Sigmoid colon (tissue), 7 donors: ENCODE results near the gene IL24. TPM values are rescaled to one million over a fixed set of nuclear protein-coding genes. Genes with fewer than 3 reads are reported as not detected.

Source experiments
- DNase-seq: peaks from one replicate; pipeline ENCODE4 v3.0.0-alpha.2; 2019
- H3K27ac ChIP-seq, 4 donors: fragments of 200-600 bp; sonication (generic); one replicate each; pipeline ENCODE4 v1.5.1; 2016 to 2019; ENCODE audit warnings: mild to moderate bottlenecking in 1 of 4
- H3K27me3 ChIP-seq, 3 donors: fragments of 200-600 bp; sonication (generic); one replicate each; pipeline ENCODE4 v1.5.1; 2019; ENCODE audit warnings: mild to moderate bottlenecking in 1 of 3
- H3K36me3 ChIP-seq, 4 donors: fragments of 200-600 bp; sonication (generic); one replicate each; pipeline ENCODE4 v1.5.1; 2016 to 2019
- H3K4me1 ChIP-seq, 4 donors: fragments of 200-600 bp; sonication (generic); one replicate each; pipeline ENCODE4 v1.5.1; 2017 to 2019
- H3K4me3 ChIP-seq, 4 donors: fragments of 200-600 bp; sonication (generic); one replicate each; pipeline ENCODE4 v1.5.1; 2017 to 2019; ENCODE audit warnings: mild to moderate bottlenecking in 2 of 4, moderate library complexity in 1 of 4
- H3K9me3 ChIP-seq, 4 donors: fragments of 200-600 bp in 3 of 4; sonication (generic) in 3 of 4; one replicate each; pipeline versions ENCODE4 v1.5.1 to v1.6.1; 2013 to 2019
- CTCF ChIP-seq, 4 experiments: fragments of 450-650 bp in 3 of 4; fragments of 200-600 bp in 1 of 4; IDR thresholded peaks; one replicate each; pipeline ENCODE4 v1.5.1; 2016 to 2019; ENCODE audit warnings: antibody characterized with exemption in 4 of 4, mild to moderate bottlenecking in 3 of 4, moderate library complexity in 2 of 4
- EP300 ChIP-seq, 4 donors: sonication (generic); formaldehyde crosslinking; IDR thresholded peaks; one replicate each; pipeline ENCODE4 v1.6.1; 2017; ENCODE audit warnings: antibody characterized with exemption in 4 of 4
- POLR2A ChIP-seq, 2 donors: fragments of 450-650 bp; IDR thresholded peaks; one replicate each; pipeline ENCODE4 v1.6.1; 2016; ENCODE audit warnings: antibody characterized with exemption in 2 of 2, mild to moderate bottlenecking in 2 of 2, moderate library complexity in 2 of 2
- POLR2AphosphoS5 ChIP-seq, 4 donors: sonication (generic); formaldehyde crosslinking; IDR thresholded peaks; one replicate each; pipeline ENCODE4 v1.6.1; 2017; ENCODE audit warnings: antibody characterized with exemption in 4 of 4
- WGBS, 2 donors: extraction: QIAGEN DNeasy Blood & Tissue Kit; methylation state at CpG; one replicate each; pipeline ENCODE4 v1.1.7; 2013; 5-methylcytosine and 5-hydroxymethylcytosine counted together
- intact Hi-C: fragments of 100-400 bp; cut with DNase I; formaldehyde crosslinking; loops from one replicate; pipeline ENCODE4 v1.15.1; 2023
- polyA plus RNA-seq, 3 donors: library from polyadenylated mRNA; stranded (reverse); fragments of 200-250 nt; gene quantifications; one replicate each; pipeline ENCODE4 v1.2.3, GENCODE V29; 2013
- total RNA-seq, 4 donors: library from RNA; depleted of rRNA; stranded (reverse); fragments of >200 nt; gene quantifications; one replicate each; pipeline ENCODE4 v1.1.0, GENCODE V29; 2016
- donor health status: healthy with polysubstance abuse.
- donor health status: Bipolar disorder and iron deficiency.
- donor health status: healthy.

Gene IL24
- total and polyA plus RNA-seq, 7 donors = 0.36 to 0.46 TPM; not detected in 5

- Histone ChIP-seq H3K27me3 (no peaks in the 10 kb centered on the region), H3K36me3 (no peaks in the 10 kb centered on the region), H3K4me3 (no peak overlapping the region), H3K4me1 (no peaks in the 10 kb centered on the region), H3K9me3 (no peaks in the 10 kb centered on the region), H3K27ac (no peak overlapping the region)
- WGBS, 2 donors = 11 to 43% methylated on average over 3 of the region's 3 CpGs
- intact Hi-C loops = no loop called here
- DNase-seq = no peak
- TF ChIP-seq CTCF (IDR thresholded peaks at IDR 0.05) = no peak
- no peak for TF ChIP-seq POLR2AphosphoS5 (IDR thresholded peaks at IDR 0.05)
- TF ChIP-seq EP300 (IDR thresholded peaks at IDR 0.05) = no peak
- no peak for TF ChIP-seq POLR2A (IDR thresholded peaks at IDR 0.05)
Measured at GRCh38 chr1:206895837-206896242, 1.4 kb upstream of the IL24 start.

GRCh38 chr1:206896261-206896660, 982 bp upstream of the IL24 start:
- no peak for TF ChIP-seq CTCF (IDR thresholded peaks at IDR 0.05)
- TF ChIP-seq POLR2A (IDR thresholded peaks at IDR 0.05) = no peak
- TF ChIP-seq EP300 (IDR thresholded peaks at IDR 0.05) = no peak
- TF ChIP-seq POLR2AphosphoS5 (IDR thresholded peaks at IDR 0.05) = no peak
- WGBS, 2 donors = 77 to 80% methylated on average over 3 of the region's 3 CpGs
- H3K27me3 ChIP-seq = no peaks in the 10 kb centered on the region
- intact Hi-C loops = no loop called here
- no peaks in the 10 kb centered on the region for H3K4me1 ChIP-seq
- no peak overlapping the region for H3K27ac ChIP-seq
- no peak for DNase-seq
- no peaks in the 10 kb centered on the region for H3K9me3 ChIP-seq
- H3K36me3 ChIP-seq = no peaks in the 10 kb centered on the region
- no peak overlapping the region for H3K4me3 ChIP-seq

- no peaks in the 10 kb centered on the region for H3K36me3 ChIP-seq
- intact Hi-C loops = no loop called here
- TF ChIP-seq CTCF (IDR thresholded peaks at IDR 0.05) (no peak), EP300 (IDR thresholded peaks at IDR 0.05) (no peak), POLR2AphosphoS5 (IDR thresholded peaks at IDR 0.05) (no peak), POLR2A (IDR thresholded peaks at IDR 0.05) (no peak)
- 75 to 88% methylated on average over 11 of the region's 11 CpGs for WGBS, 2 donors
- H3K27ac ChIP-seq = no peak overlapping the region
- no peaks in the 10 kb centered on the region for H3K4me1 ChIP-seq
- DNase-seq = no peak
- no peak overlapping the region for H3K4me3 ChIP-seq
- H3K27me3 ChIP-seq = no peaks in the 10 kb centered on the region
- H3K9me3 ChIP-seq = no peaks in the 10 kb centered on the region
Measured at GRCh38 chr1:206898089-206898914, 1.1 kb downstream of the IL24 start.

- no peak overlapping the region for H3K4me3 ChIP-seq
- no peak for DNase-seq
- H3K36me3 ChIP-seq = no peaks in the 10 kb centered on the region
- H3K27me3 ChIP-seq = no peaks in the 10 kb centered on the region
- no peaks in the 10 kb centered on the region for H3K9me3 ChIP-seq
- WGBS, 2 donors = 84 to 90% methylated on average over 13 of the region's 13 CpGs
- no peaks in the 10 kb centered on the region for H3K4me1 ChIP-seq
- no peak for TF ChIP-seq POLR2AphosphoS5 (IDR thresholded peaks at IDR 0.05)
- TF ChIP-seq CTCF (IDR thresholded peaks at IDR 0.05) = no peak
- no peak for TF ChIP-seq EP300 (IDR thresholded peaks at IDR 0.05)
- TF ChIP-seq POLR2A (IDR thresholded peaks at IDR 0.05) = no peak
- no peak overlapping the region for H3K27ac ChIP-seq
- intact Hi-C loops = no loop called here
Measured at GRCh38 chr1:206898915-206899431, 1.7 kb downstream of the IL24 start.
